HepG2 (cell line): ENCODE data around the gene SPIN1. TPM values are rescaled to one million over a fixed set of nuclear protein-coding genes. Genes with fewer than 3 reads are reported as not detected.

ENCODE experiments used
- ATAC-seq: fragments of 200-7000 bp; cut with Tn5 transposase; 3 replicates; pipeline ENCODE4 v1.9.1; 2020; ENCODE audit warnings: mild to moderate bottlenecking, moderate library complexity
- BruUV-seq: library from RNA; stranded (reverse); fragments of 400-500 nt; replicated peaks from 2 replicates; lab custom pipeline; 2021; lab: Mats Ljungman, UMichigan
- CTCF ChIA-PET: fragments of 300-600 bp; formaldehyde crosslinking; extraction: SDS; loops from one replicate; lab custom pipeline; 2021; ENCODE audit warnings: low total read pairs, inconsistent platforms, low intra/inter-chr PET ratio; lab: Yijun Ruan, JAX
- POLR2A ChIA-PET: fragments of 350-600 bp; sonication (Branson Sonifier 250); formaldehyde crosslinking; loops from one replicate; lab custom pipeline; 2020; ENCODE audit warnings: antibody characterized with exemption, inconsistent platforms; lab: Yijun Ruan, JAX
- DNase-seq: peaks from one replicate; pipeline ENCODE4 v3.0.0-alpha.2; 2015; ENCODE audit warnings: low spot score
- FAIRE-seq: peaks from 3 replicates; lab custom pipeline; 2011; peaks lifted over from hg19 to GRCh38; lab: Jason Lieb, UNC
- H2AFZ ChIP-seq: one replicate; pipeline ENCODE4 v1.6.1; 2011; ENCODE audit warnings: low read length, inconsistent platforms
- H3K27ac ChIP-seq: fragments of 300-600 bp; 3 replicates; pipeline ENCODE4 v1.8.0; 2011; ENCODE audit warnings: mixed run types, mild to moderate bottlenecking, mixed read lengths, low read length, inconsistent platforms; ENCODE audit not compliant: insufficient read depth; ENCODE audit errors: extremely low read length
- H3K27me3 ChIP-seq, 2 experiments: fragments of 200-600 bp in 1 of 2; 2 replicates in 1 of 2; 3 replicates in 1 of 2; pipeline versions ENCODE4 v1.6.0 to v1.8.0; 2011; ENCODE audit warnings: low read length in 2 of 2, mild to moderate bottlenecking in 2 of 2, moderate library complexity in 2 of 2, inconsistent platforms in 1 of 2; ENCODE audit not compliant: insufficient read depth in 2 of 2, control insufficient read depth in 1 of 2
- H3K36me3 ChIP-seq, 2 experiments: fragments of 200-600 bp in 1 of 2; replicated peaks in 1 of 2; 2 replicates in 1 of 2; 3 replicates in 1 of 2; pipeline versions ENCODE4 v1.5.1 to v1.8.0; 2011; ENCODE audit warnings: low read length in 2 of 2, inconsistent platforms in 1 of 2; ENCODE audit not compliant: insufficient read depth in 2 of 2, control insufficient read depth in 1 of 2
- H3K4me1 ChIP-seq: 2 replicates; pipeline ENCODE4 v1.5.1; 2012; ENCODE audit warnings: low read length, inconsistent platforms; ENCODE audit not compliant: insufficient read depth
- H3K4me2 ChIP-seq: 2 replicates; pipeline ENCODE4 v1.6.0; 2011; ENCODE audit warnings: low read depth, low read length, inconsistent platforms
- H3K4me3 ChIP-seq, 3 experiments: fragments of 200-600 bp in 1 of 3; sonication (generic), shearing (Covaris generic) in 1 of 3; replicated peaks in 1 of 3; 2 replicates each; pipeline ENCODE4 v1.5.1; 2011 to 2016; ENCODE audit warnings: low read length in 3 of 3, inconsistent platforms in 2 of 3, low read depth in 2 of 3, mild to moderate bottlenecking in 2 of 3, control low read depth in 1 of 3, mixed read lengths in 1 of 3; ENCODE audit not compliant: insufficient read depth in 1 of 3
- H3K79me2 ChIP-seq: one replicate; pipeline ENCODE4 v1.6.1; 2011; ENCODE audit warnings: low read length, inconsistent platforms; ENCODE audit not compliant: insufficient read depth
- H3K9ac ChIP-seq: 2 replicates; pipeline ENCODE4 v1.6.0; 2011; ENCODE audit warnings: mild to moderate bottlenecking, low read depth, low read length, inconsistent platforms; ENCODE audit not compliant: insufficient read depth
- H3K9me3 ChIP-seq: 2 replicates; pipeline ENCODE4 v1.5.1; 2012; ENCODE audit warnings: mild to moderate bottlenecking, low read length
- H4K20me1 ChIP-seq: 2 replicates; pipeline ENCODE4 v1.6.0; 2011; ENCODE audit warnings: inconsistent platforms, mild to moderate bottlenecking, low read length, moderate library complexity; ENCODE audit not compliant: insufficient read depth
- ATF7 ChIP-seq, 2 experiments: fragments of 450-650 bp in 1 of 2; sonication (generic) in 1 of 2; formaldehyde crosslinking in 1 of 2; IDR thresholded peaks; 2 replicates each; pipeline versions ENCODE4 v1.4.0 to v1.6.1; 2016 to 2020; ENCODE audit warnings: antibody characterized with exemption in 1 of 2, mild to moderate bottlenecking in 1 of 2, missing genetic modification reagents in 1 of 2
- ZNF510 ChIP-seq: sonication (generic); formaldehyde crosslinking; IDR thresholded peaks from 2 replicates; pipeline ENCODE4 v1.4.0; 2020; ENCODE audit warnings: low read depth, mild to moderate bottlenecking, missing genetic modification reagents
- WGBS: methylation state at CpG from one replicate; pipeline ENCODE4 v1.1.6; 2017; ENCODE audit warnings: low lambda C conversion rate; 5-methylcytosine and 5-hydroxymethylcytosine counted together
- in situ Hi-C: cut with HindIII; loops from 2 replicates; pipeline ENCODE4 v1.10.0; 2017; ENCODE audit warnings: low pct_unique_long_range_greater_than_20kb; ENCODE audit not compliant: extremely low pct_ligation_motif_present
- intact Hi-C: fragments of 100-400 bp; cut with micrococcal nuclease; formaldehyde crosslinking; loops from one replicate; pipeline ENCODE4 v1.10.0; 2022; ENCODE audit not compliant: unreplicated experiment
- polyA plus RNA-seq, 8 experiments: library from polyadenylated mRNA; depleted of rRNA in 3 of 8; stranded (reverse) in 7 of 8; unstranded in 1 of 8; fragments of >200 nt; fragmentation: Illumina TruSeq in 4 of 8; extraction: Trizol in 4 of 8; gene quantifications; 2 replicates each; pipeline versions ENCODE4 v1.2.1 to v1.2.3, GENCODE V29; 2011 to 2016; ENCODE audit warnings: low read depth in 4 of 8, missing spikeins in 1 of 8, mixed read lengths in 1 of 8; ENCODE audit not compliant: insufficient read depth in 1 of 8
- total RNA-seq, 5 experiments: library from RNA; depleted of rRNA; stranded (reverse); fragments of >200 nt; fragmentation: Illumina TruSeq; extraction: Trizol; gene quantifications; 2 replicates each; pipeline ENCODE4 v1.2.3, GENCODE V29; 2016; ENCODE audit warnings: low read depth in 1 of 5
- TF ChIP-seq, protein P1 (sequence below): sonication (generic); formaldehyde crosslinking; IDR thresholded peaks from 2 replicates; pipeline ENCODE4 v1.4.0; 2020; ENCODE audit warnings: missing genetic modification reagents, mild to moderate bottlenecking, borderline replicate concordance

The SPIN1 gene
- total and polyA plus RNA-seq, 2 of the 13 experiments (the other 11 are each of a cell fraction or from before 2014, with no cell fraction given) = 20.0 to 24.3 TPM

DNA sequence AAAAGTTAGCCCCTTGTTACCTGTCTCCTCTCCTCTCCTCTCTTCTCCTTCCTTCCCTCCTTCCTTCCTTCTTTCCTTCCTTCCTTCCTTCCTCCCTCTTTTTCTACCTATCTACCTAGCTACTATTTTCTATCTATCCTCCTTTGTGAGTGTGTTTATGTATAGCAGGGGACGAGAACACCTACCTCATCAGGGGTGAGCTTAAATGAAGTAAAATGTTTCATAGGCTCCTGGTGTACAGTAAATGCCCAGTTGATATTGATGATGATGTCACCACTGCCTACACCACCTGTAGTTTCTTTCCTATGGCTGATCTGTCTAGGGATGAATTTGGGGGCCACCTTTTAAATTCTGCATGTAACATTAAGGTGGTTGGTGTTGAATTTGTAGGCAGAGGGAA, 4.3 kb downstream of the SPIN1 start:
- Histone ChIP-seq H3K27me3 (no peaks in the 10 kb centered on the region; a peak in 1 of 5 replicates), H3K4me1 (peaks cover 15% of the 10 kb centered on the region), H3K4me3 (no peak overlapping the region), H4K20me1 (peaks cover 6% of the 10 kb centered on the region; the same call in 1 of the 2 replicates), H3K36me3 (no peaks in the 10 kb centered on the region), H3K4me2 (no peak overlapping the region), H3K27ac (no peak overlapping the region), H3K9ac (no peak overlapping the region), H3K79me2 (peaks cover 70% of the 10 kb centered on the region), H3K9me3 (no peaks in the 10 kb centered on the region), H2AFZ (no peak overlapping the region)
- CTCF ChIA-PET = no interaction called here
- TF ChIP-seq ZNF510 = no peak
- TF ChIP-seq, protein P1, sequence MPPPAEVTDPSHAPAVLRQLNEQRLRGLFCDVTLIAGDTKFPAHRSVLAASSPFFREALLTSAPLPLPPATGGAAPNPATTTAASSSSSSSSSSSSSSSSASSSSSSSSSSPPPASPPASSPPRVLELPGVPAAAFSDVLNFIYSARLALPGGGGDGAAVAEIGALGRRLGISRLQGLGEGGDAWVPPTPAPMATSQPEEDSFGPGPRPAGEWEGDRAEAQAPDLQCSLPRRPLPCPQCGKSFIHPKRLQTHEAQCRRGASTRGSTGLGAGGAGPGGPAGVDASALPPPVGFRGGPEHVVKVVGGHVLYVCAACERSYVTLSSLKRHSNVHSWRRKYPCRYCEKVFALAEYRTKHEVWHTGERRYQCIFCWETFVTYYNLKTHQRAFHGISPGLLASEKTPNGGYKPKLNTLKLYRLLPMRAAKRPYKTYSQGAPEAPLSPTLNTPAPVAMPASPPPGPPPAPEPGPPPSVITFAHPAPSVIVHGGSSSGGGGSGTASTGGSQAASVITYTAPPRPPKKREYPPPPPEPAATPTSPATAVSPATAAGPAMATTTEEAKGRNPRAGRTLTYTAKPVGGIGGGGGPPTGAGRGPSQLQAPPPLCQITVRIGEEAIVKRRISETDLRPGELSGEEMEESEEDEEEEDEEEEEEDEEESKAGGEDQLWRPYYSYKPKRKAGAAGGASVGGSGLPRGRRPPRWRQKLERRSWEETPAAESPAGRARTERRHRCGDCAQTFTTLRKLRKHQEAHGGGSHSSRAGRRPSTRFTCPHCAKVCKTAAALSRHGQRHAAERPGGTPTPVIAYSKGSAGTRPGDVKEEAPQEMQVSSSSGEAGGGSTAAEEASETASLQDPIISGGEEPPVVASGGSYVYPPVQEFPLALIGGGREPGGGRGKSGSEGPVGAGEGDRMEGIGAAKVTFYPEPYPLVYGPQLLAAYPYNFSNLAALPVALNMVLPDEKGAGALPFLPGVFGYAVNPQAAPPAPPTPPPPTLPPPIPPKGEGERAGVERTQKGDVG = no peak
- peak; percentile 54; the same call in 1 of the 2 replicates for TF ChIP-seq ATF7 (IDR thresholded peaks at IDR 0.05)
- no peak for TF ChIP-seq ATF7 (CRISPR knock-in tag; IDR thresholded peaks at IDR 0.05)
- no TSS peak for BruUV-seq
- POLR2A ChIA-PET = no interaction called here
- DNase-seq (no peak), FAIRE-seq (no peak), ATAC-seq (no peak)
- 97% methylated on average over 1 of the region's 1 CpG for WGBS
- intact Hi-C loops = no loop called here
- in situ Hi-C loops = no loop called here
